Upper lobe of left lung (tissue), 4 donors: ENCODE results near the gene TBC1D19.

Source experiments
- EP300 ChIP-seq, 4 donors: sonication (generic); formaldehyde crosslinking; IDR thresholded peaks; one replicate each; pipeline ENCODE4 v1.5.1; 2017; ENCODE audit warnings: antibody characterized with exemption in 4 of 4, control low read depth in 2 of 4
- POLR2A ChIP-seq, 4 donors: fragments of 450-650 bp; IDR thresholded peaks; one replicate each; pipeline ENCODE4 v1.5.1; 2016 to 2017; ENCODE audit warnings: antibody characterized with exemption in 4 of 4, mild to moderate bottlenecking in 2 of 4
- POLR2AphosphoS5 ChIP-seq, 2 donors: sonication (generic); formaldehyde crosslinking; IDR thresholded peaks; one replicate each; pipeline ENCODE4 v1.5.1; 2017; ENCODE audit warnings: antibody characterized with exemption in 2 of 2
- TF ChIP-seq, protein P1 (sequence below), 6 experiments: fragments of 450-650 bp in 4 of 6; fragments of 200-600 bp in 2 of 6; sonication (generic) in 2 of 6; IDR thresholded peaks; one replicate each; pipeline ENCODE4 v1.5.1; 2016 to 2019; ENCODE audit warnings: antibody characterized with exemption in 6 of 6

DNA sequence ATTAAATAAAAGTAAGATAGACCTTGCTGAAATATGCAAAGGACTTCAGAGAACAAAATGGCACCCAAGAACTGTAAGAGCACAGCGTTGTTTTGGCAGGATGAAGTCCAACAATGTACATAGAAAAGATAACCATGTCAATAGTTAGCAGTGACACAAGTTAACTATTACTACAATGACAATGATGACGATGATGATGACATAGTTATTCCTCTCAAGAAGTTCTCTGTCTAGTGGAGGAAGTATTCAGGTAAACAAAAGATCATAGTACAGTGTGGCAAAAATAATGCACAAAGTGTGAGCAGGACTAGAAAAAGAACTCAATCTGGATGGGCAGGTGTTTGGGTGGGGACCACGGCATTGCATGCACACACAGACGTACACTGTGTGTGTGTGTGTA is 201.4 kb downstream of the TBC1D19 start:
- TF ChIP-seq, protein P1, sequence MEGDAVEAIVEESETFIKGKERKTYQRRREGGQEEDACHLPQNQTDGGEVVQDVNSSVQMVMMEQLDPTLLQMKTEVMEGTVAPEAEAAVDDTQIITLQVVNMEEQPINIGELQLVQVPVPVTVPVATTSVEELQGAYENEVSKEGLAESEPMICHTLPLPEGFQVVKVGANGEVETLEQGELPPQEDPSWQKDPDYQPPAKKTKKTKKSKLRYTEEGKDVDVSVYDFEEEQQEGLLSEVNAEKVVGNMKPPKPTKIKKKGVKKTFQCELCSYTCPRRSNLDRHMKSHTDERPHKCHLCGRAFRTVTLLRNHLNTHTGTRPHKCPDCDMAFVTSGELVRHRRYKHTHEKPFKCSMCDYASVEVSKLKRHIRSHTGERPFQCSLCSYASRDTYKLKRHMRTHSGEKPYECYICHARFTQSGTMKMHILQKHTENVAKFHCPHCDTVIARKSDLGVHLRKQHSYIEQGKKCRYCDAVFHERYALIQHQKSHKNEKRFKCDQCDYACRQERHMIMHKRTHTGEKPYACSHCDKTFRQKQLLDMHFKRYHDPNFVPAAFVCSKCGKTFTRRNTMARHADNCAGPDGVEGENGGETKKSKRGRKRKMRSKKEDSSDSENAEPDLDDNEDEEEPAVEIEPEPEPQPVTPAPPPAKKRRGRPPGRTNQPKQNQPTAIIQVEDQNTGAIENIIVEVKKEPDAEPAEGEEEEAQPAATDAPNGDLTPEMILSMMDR (IDR thresholded peaks at IDR 0.05), result no peak
- TF ChIP-seq POLR2AphosphoS5 (IDR thresholded peaks at IDR 0.05) (no peak), POLR2A (IDR thresholded peaks at IDR 0.05) (no peak), EP300 (IDR thresholded peaks at IDR 0.05) (no peak)
